GM21576 (cell line): ENCODE measurements around the gene CCDC198.
A peak's percentile ranks its signal among the peaks of the same experiment; 100 is the strongest.

Experiments
- ATAC-seq: cut with Tn5 transposase; IDR thresholded peaks from one replicate; pipeline ENCODE4 v1.9.1; 2021; ENCODE audit warnings: mild to moderate bottlenecking, moderate library complexity; ENCODE audit not compliant: unreplicated experiment

CCDC198 gene

DNA sequence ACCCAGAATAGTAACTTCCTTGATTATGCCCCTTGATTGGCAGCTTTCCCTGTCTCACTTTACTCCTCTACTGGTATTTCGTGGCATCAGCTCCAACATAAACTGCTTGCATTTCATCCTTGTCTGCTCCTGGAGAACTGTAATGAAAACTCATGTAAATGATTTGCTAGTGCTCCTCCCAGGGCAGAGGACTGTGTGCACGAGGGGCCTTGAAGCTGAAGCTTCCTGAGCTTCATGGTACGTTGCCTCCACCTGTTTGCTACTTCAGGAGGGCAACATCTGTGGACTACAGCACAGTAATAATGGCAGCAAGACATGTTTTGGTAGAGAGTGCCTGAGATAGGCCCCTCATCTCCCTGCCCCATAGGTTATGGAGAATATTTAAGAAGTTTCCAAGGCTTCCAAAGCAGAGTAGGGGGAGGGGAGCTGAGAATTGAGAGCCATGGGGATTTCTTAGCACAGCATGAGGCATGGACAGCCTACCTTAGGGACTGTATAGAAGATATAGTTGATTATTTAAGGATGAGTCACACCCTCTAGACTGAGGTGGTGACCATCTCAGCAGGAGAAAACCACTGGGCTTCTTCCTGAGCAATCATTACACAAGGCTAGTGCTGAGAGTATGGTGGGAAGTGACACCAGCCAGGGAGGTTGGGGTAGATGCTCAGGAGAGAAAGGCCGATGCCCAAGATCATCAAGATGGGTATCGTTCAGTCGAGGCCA is 29.5 kb downstream of the CCDC198 start:
- peak; percentile 84 for ATAC-seq

- no peak for ATAC-seq
Measured at GRCh38 chr14:57462551-57462950, 31.1 kb downstream of the CCDC198 start.

GRCh38 chr14:57461777-57462320 is 31.8 kb downstream of the CCDC198 start:
- ATAC-seq = no peak

GRCh38 chr14:57435923-57436322 is 57.7 kb downstream of the CCDC198 start:
- ATAC-seq = no peak

DNA sequence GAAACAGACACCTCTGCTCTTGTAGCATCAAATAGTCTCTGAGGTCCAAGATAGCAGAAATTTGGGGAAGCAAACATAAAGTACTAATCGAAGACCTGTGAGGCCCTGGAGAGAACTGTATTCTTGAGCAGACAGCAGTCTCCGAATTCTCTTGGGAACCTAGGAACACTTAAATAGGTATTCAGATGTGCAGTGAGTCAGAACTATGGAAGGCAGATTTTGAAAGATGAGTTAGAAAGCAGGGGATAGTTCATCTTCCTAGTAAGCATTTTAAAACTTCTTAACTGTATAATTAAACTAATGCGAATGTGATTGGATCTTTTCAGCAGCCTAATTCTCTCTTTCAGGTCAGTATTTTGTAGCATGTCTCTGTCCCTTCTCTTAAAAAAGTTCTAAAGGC is 72.7 kb downstream of the CCDC198 start:
- no peak for ATAC-seq

GRCh38 chr14:57420033-57420432 is 73.6 kb downstream of the CCDC198 start:
- no peak for ATAC-seq
